ENCODE measurements around the gene HIVEP3.

HIVEP3 gene

DNA sequence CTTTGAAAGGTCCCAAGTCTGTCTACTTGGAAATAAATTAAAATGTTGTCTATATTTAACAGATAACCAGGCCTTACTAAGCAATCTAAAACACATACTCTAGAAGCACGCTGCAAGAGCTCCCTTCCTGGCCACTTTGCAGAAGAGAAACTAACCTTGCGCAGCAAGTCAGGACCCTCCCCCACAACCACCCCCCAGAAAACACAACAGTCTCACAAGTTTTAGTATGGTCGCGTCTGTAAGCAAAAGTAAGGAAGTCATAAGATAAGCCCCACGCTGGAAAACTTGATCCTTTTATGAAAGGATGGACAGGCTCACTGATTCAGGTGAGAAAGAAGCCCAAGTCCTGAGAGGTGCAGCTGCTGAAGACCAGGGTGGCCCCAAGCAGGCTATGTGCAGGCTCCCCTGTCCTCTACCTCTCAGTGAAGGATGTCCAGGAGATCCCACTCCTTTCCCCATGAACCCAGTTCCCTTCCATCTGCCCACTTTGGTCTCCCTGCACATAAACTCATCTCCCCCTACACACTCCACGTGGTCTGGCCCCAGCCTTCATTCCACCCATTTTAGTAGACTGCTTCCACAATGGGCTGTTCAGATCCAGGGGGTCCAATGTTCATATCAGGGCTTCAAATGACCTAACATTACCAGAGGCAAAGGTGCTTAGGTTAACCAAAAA is 23.8 kb downstream of the HIVEP3 start:
- Histone ChIP-seq H3K36me3 (ENCODE audit: control insufficient read depth, insufficient read depth, low read length) (no peaks in the 10 kb centered on the region), H3K9me3 (ENCODE audit: control insufficient read depth, low read length) (no peaks in the 10 kb centered on the region), H3K9ac (no peak overlapping the region), H3K4me3 (ENCODE audit: low read depth, low read length) (no peak overlapping the region), H3K27ac (no peak overlapping the region), H3K79me2 (no peaks in the 10 kb centered on the region), H2AFZ (no peak overlapping the region), H3K4me1 (no peaks in the 10 kb centered on the region), H3K4me2 (ENCODE audit: low read length) (no peak overlapping the region), H3K27me3 (ENCODE audit: control insufficient read depth, insufficient read depth, low read length) (no peaks in the 10 kb centered on the region)
- TF ChIP-seq, protein P1, sequence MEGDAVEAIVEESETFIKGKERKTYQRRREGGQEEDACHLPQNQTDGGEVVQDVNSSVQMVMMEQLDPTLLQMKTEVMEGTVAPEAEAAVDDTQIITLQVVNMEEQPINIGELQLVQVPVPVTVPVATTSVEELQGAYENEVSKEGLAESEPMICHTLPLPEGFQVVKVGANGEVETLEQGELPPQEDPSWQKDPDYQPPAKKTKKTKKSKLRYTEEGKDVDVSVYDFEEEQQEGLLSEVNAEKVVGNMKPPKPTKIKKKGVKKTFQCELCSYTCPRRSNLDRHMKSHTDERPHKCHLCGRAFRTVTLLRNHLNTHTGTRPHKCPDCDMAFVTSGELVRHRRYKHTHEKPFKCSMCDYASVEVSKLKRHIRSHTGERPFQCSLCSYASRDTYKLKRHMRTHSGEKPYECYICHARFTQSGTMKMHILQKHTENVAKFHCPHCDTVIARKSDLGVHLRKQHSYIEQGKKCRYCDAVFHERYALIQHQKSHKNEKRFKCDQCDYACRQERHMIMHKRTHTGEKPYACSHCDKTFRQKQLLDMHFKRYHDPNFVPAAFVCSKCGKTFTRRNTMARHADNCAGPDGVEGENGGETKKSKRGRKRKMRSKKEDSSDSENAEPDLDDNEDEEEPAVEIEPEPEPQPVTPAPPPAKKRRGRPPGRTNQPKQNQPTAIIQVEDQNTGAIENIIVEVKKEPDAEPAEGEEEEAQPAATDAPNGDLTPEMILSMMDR (IDR thresholded peaks at IDR 0.05) = no peak

DNA sequence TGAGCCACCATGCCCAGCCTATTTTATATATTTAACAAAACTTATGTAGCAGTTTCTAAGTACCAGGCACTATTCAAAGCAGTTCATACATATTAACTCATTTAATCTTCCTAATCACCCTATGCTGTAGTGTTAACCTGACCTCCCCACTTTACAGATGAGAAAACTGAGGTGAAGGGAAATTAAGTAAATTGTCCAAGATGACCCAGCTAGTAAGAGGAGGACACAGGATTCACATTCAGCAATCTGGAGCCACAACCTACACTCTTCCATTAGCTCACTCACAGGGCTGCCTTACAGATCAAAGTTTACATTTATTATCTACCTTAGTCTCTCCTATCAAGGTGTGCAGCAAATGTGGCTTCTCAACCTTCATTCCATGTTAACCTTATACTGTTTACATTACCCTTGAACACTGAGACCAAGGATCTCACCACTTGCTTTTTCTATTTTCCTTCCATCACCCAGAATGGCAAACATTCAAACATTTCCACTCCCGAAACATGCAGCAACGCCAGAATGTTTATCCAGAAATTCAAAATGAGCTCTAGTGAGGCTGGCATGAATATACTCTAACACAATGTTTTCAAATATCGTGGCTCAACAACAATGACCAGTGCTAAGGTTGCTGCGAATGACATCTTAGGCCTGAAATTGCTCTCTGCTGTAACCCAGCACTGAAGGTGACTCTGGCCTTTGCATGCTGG is 24.5 kb downstream of the HIVEP3 start:
- H3K36me3 ChIP-seq (ENCODE audit: control insufficient read depth, insufficient read depth, low read length) = no peaks in the 10 kb centered on the region
- no peaks in the 10 kb centered on the region for H3K4me1 ChIP-seq
- no peak overlapping the region for H3K27ac ChIP-seq
- no peak overlapping the region for H3K4me2 ChIP-seq (ENCODE audit: low read length)
- no peaks in the 10 kb centered on the region for H3K79me2 ChIP-seq
- H3K4me3 ChIP-seq (ENCODE audit: low read depth, low read length) = no peak overlapping the region
- no peaks in the 10 kb centered on the region for H3K9me3 ChIP-seq (ENCODE audit: control insufficient read depth, low read length)
- no peaks in the 10 kb centered on the region for H3K27me3 ChIP-seq (ENCODE audit: control insufficient read depth, insufficient read depth, low read length)
- no peak overlapping the region for H3K9ac ChIP-seq
- no peak overlapping the region for H2AFZ ChIP-seq
- TF ChIP-seq, protein P1 (IDR thresholded peaks at IDR 0.05) = no peak

DNA sequence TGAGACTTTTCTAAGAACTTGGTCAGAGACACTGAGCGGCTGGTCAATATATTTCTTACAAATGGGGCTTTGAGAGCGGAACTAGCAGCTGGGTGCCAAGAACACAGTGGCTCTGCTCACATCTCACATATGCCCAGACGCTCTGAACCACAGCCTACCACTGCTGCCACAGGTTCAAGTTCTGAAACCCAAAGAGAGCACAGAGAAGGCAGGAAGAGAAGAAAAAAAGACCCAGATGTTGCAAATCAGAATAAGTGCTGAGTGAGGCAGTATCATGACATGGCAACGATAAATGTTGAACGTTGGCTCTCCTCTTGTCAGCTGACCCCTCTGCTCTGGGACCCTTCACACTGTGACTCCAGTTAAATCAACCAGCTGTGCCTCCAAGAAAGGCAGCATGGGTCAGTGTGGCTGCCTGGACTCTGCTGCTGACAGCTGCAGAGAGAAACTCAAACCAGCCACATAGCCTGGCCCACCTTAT is 26.4 kb downstream of the HIVEP3 start:
- no peak overlapping the region for H3K4me3 ChIP-seq (ENCODE audit: low read depth, low read length)
- H3K4me2 ChIP-seq (ENCODE audit: low read length) = no peak overlapping the region
- H3K79me2 ChIP-seq = no peaks in the 10 kb centered on the region
- no peaks in the 10 kb centered on the region for H3K36me3 ChIP-seq (ENCODE audit: control insufficient read depth, insufficient read depth, low read length)
- H3K9ac ChIP-seq = no peak overlapping the region
- no peaks in the 10 kb centered on the region for H3K9me3 ChIP-seq (ENCODE audit: control insufficient read depth, low read length)
- TF ChIP-seq, protein P1 (IDR thresholded peaks at IDR 0.05) = no peak
- no peak overlapping the region for H2AFZ ChIP-seq
- no peaks in the 10 kb centered on the region for H3K4me1 ChIP-seq
- no peaks in the 10 kb centered on the region for H3K27me3 ChIP-seq (ENCODE audit: control insufficient read depth, insufficient read depth, low read length)
- no peak overlapping the region for H3K27ac ChIP-seq

DNA sequence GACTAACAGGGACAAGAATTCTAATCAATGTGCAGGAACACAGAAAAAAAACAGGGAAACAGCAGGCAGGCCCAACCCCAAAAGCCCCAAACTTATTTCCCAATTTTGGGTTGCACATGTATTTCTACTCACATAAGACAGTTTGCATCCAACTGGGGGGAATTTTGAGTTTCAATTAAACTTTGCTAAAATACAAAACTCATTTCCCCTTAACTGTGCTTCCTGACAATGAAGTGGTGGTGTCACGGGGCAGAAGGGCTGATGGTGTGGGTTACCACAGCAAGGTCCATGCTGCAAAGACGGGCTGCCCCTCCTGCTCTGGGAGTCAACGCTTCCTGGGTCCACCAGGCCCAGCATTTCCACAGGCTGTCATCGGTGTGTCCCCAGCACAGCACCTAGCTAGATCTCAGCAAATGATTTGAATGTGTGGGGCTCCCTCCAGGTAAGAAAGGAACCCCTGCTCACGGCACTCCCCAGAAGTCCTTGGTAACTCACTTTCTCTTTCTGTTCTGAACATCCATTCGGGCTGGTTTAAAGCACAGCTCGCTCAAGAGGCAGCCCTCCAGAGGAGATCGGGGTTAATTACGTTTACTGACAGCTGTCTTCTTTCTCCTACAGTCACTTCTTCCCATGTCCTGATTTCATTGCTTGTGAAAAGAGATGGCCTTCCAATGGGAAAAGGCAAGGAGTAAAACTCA is 27.4 kb downstream of the HIVEP3 start:
- Histone ChIP-seq H3K4me1 (no peaks in the 10 kb centered on the region), H3K27me3 (ENCODE audit: control insufficient read depth, insufficient read depth, low read length) (no peaks in the 10 kb centered on the region), H3K36me3 (ENCODE audit: control insufficient read depth, insufficient read depth, low read length) (no peaks in the 10 kb centered on the region), H3K4me2 (ENCODE audit: low read length) (no peak overlapping the region), H3K4me3 (ENCODE audit: low read depth, low read length) (no peak overlapping the region), H3K9ac (no peak overlapping the region), H3K9me3 (ENCODE audit: control insufficient read depth, low read length) (no peaks in the 10 kb centered on the region), H2AFZ (no peak overlapping the region), H3K27ac (no peak overlapping the region), H3K79me2 (no peaks in the 10 kb centered on the region)
- TF ChIP-seq, protein P1 (IDR thresholded peaks at IDR 0.05) = no peak

Measured in parathyroid adenoma (tissue), 2 donors.